HG03103 (cell line): ENCODE data around the gene SMAP1.

Experiments used
- ATAC-seq: cut with Tn5 transposase; IDR thresholded peaks from one replicate; pipeline ENCODE4 v1.9.1; 2021; ENCODE audit warnings: low read depth; ENCODE audit not compliant: unreplicated experiment

Gene SMAP1

GRCh38 chr6:70839286-70840266 is 171.9 kb downstream of the SMAP1 start:
- ATAC-seq, result no peak

GRCh38 chr6:70841112-70841511 is 173.4 kb downstream of the SMAP1 start:
- ATAC-seq, result no peak

- ATAC-seq, result no peak
Measured at GRCh38 chr6:70842541-70842940, 174.9 kb downstream of the SMAP1 start.

GRCh38 chr6:70843328-70843918 is 175.7 kb downstream of the SMAP1 start:
- ATAC-seq, result no peak

- no peak for ATAC-seq
Measured at GRCh38 chr6:70844301-70844700, 176.6 kb downstream of the SMAP1 start.

GRCh38 chr6:70846207-70846835 is 178.6 kb downstream of the SMAP1 start:
- ATAC-seq, result no peak

- no peak for ATAC-seq
Measured at GRCh38 chr6:70847106-70848084, 179.7 kb downstream of the SMAP1 start.

GRCh38 chr6:70849348-70850069 is 181.8 kb downstream of the SMAP1 start:
- ATAC-seq, result no peak

- ATAC-seq, result no peak
Measured at GRCh38 chr6:70852667-70853246, 185.1 kb downstream of the SMAP1 start.

GRCh38 chr6:70857387-70858077 is 189.8 kb downstream of the SMAP1 start:
- peak; percentile 100 for ATAC-seq

GRCh38 chr6:70860045-70860444 is 192.4 kb downstream of the SMAP1 start:
- ATAC-seq, result no peak

- no peak for ATAC-seq
Measured at GRCh38 chr6:70860920-70861319, 193.2 kb downstream of the SMAP1 start.

GRCh38 chr6:70863343-70863742 is 195.7 kb downstream of the SMAP1 start:
- ATAC-seq, result no peak

- ATAC-seq, result no peak
Measured at GRCh38 chr6:70864401-70864800, 196.7 kb downstream of the SMAP1 start.

- ATAC-seq, result no peak
Measured at GRCh38 chr6:70872469-70872868, 204.8 kb downstream of the SMAP1 start.

GRCh38 chr6:70874181-70874913 is 206.7 kb downstream of the SMAP1 start:
- ATAC-seq, result no peak

GRCh38 chr6:70879496-70879895 is 211.8 kb downstream of the SMAP1 start:
- no peak for ATAC-seq
